ENCODE measurements around the gene ANKFN1. TPM values are rescaled to one million over a fixed set of nuclear protein-coding genes. Genes with fewer than 3 reads are reported as not detected.

The ANKFN1 gene
- polyA plus RNA-seq, 3 donors: not detected

- peak overlapping the region in 2 of 3 experiments; percentile 19 to 24 for H3K4me3 ChIP-seq (replicated peaks in 1 of 3; ENCODE audit: low read depth in 2 of 3, low read length in 3 of 3)
- peak overlapping the region; percentile 55 to 72 for H3K4me3 Mint-ChIP-seq
- H2AFZ ChIP-seq (ENCODE audit: insufficient read depth, low read depth, low read length, poor library complexity, severe bottlenecking): peak overlapping the region; percentile 70
- peak overlapping the region in 1 of 2 donors; percentile 25 for H3K27ac ChIP-seq (ENCODE audit: low read depth in 1 of 2, low read length in 2 of 2)
- TF ChIP-seq CTCF (IDR thresholded peaks at IDR 0.05): no peak
- no peaks in the 10 kb centered on the region for H3K27me3 ChIP-seq (ENCODE audit: control insufficient read depth in 2 of 2, insufficient read depth in 2 of 2, low read length in 2 of 2)
- H3K36me3 ChIP-seq (replicated peaks in 1 of 2; ENCODE audit: control insufficient read depth in 1 of 2, insufficient read depth in 2 of 2, low read length in 2 of 2): no peaks in the 10 kb centered on the region
- H3K9ac ChIP-seq (ENCODE audit: insufficient read depth, low read length, poor library complexity, severe bottlenecking): peak overlapping the region; percentile 32
- peaks cover 16% of the 10 kb centered on the region for H3K4me1 Mint-ChIP-seq
- no peaks in the 10 kb centered on the region for H4K20me1 ChIP-seq (ENCODE audit: insufficient read depth, low read length)
- no peaks in the 10 kb centered on the region for H3K36me3 Mint-ChIP-seq
- H3K4me1 ChIP-seq (ENCODE audit: control insufficient read depth in 1 of 2, insufficient read depth in 2 of 2, low read length in 2 of 2): peaks cover 7 to 13% of the 10 kb centered on the region in 2 donors
- WGBS (ENCODE audit: insufficient coverage): 0% methylated on average over 1 of the region's 4 CpGs
- peak overlapping the region; percentile 52 for H3K4me2 ChIP-seq (replicated peaks; ENCODE audit: extremely low read depth, low read length, poor library complexity, severe bottlenecking)
- H3K9me3 ChIP-seq (replicated peaks in 1 of 2; ENCODE audit: control insufficient read depth in 1 of 2, insufficient read depth in 1 of 2, low read length in 2 of 2): no peaks in the 10 kb centered on the region
- H3K27me3 Mint-ChIP-seq (ENCODE audit: low read depth in 3 of 3): no peaks in the 10 kb centered on the region
- H3K79me2 ChIP-seq (ENCODE audit: insufficient read depth, low read length): no peaks in the 10 kb centered on the region
- intact Hi-C loops (cut with micrococcal nuclease): no loop called here
- no peak for DNase-seq
- peak overlapping the region in 4 of 7 donors; percentile 7 to 62 (median 38) for H3K27ac Mint-ChIP-seq
- H3K9me3 Mint-ChIP-seq: peaks cover 0 to 3% (median 0%) of the 10 kb centered on the region in 7 donors
Observed at GRCh38 chr17:56230660-56231059, 77.4 kb downstream of the ANKFN1 start.

- no peak for DNase-seq
- Histone ChIP-seq H4K20me1 (ENCODE audit: insufficient read depth, low read length) (no peaks in the 10 kb centered on the region), H3K79me2 (ENCODE audit: insufficient read depth, low read length) (no peaks in the 10 kb centered on the region), H3K4me2 (replicated peaks; ENCODE audit: extremely low read depth, low read length, poor library complexity, severe bottlenecking) (no peak overlapping the region), H3K9me3 (replicated peaks in 1 of 2; ENCODE audit: control insufficient read depth in 1 of 2, insufficient read depth in 1 of 2, low read length in 2 of 2) (no peaks in the 10 kb centered on the region), H3K27ac (ENCODE audit: low read depth in 1 of 2, low read length in 2 of 2) (no peak overlapping the region), H2AFZ (ENCODE audit: insufficient read depth, low read depth, low read length, poor library complexity, severe bottlenecking) (peak overlapping the region; percentile 70), H3K27me3 (ENCODE audit: control insufficient read depth in 2 of 2, insufficient read depth in 2 of 2, low read length in 2 of 2) (no peaks in the 10 kb centered on the region), H3K36me3 (replicated peaks in 1 of 2; ENCODE audit: control insufficient read depth in 1 of 2, insufficient read depth in 2 of 2, low read length in 2 of 2) (no peaks in the 10 kb centered on the region), H3K9ac (ENCODE audit: insufficient read depth, low read length, poor library complexity, severe bottlenecking) (no peak overlapping the region), H3K4me1 (ENCODE audit: control insufficient read depth in 1 of 2, insufficient read depth in 2 of 2, low read length in 2 of 2) (peaks cover 7 to 13% of the 10 kb centered on the region in 2 donors), H3K4me3 (replicated peaks in 1 of 3; ENCODE audit: low read depth in 2 of 3, low read length in 3 of 3) (no peak overlapping the region)
- Mint-ChIP-seq H3K4me3 (no peak overlapping the region), H3K27ac (no peak overlapping the region), H3K4me1 (peaks cover 16% of the 10 kb centered on the region), H3K9me3 (peaks cover 0 to 4% (median 0%) of the 10 kb centered on the region in 7 donors), H3K27me3 (ENCODE audit: low read depth in 3 of 3) (peaks cover 0 to 1% (median 0%) of the 10 kb centered on the region in 3 donors), H3K36me3 (no peaks in the 10 kb centered on the region)
- no peak for TF ChIP-seq CTCF (IDR thresholded peaks at IDR 0.05)
- intact Hi-C loops (cut with micrococcal nuclease): no loop called here
- no CpG with 5 or more reads among the region's 2 CpGs for WGBS (ENCODE audit: insufficient coverage)
Observed at GRCh38 chr17:56231252-56231651, 78.0 kb downstream of the ANKFN1 start.
